Activated effector memory CD4-positive, alpha-beta T cell treated with anti-CD3 and anti-CD28 coated beads, Interleukin-2, amount 50 U/mL, for 16 hours (primary cell): ENCODE results near the gene FTO.
"Not testable (repeated sequence)": the region's sequence is repeated elsewhere in the genome, so short reads cannot be mapped to it uniquely, and the experiment has no call there.

Experiments used
- DNase-seq: peaks from one replicate; pipeline ENCODE4 v3.0.0-alpha.2; 2020

FTO gene

DNA sequence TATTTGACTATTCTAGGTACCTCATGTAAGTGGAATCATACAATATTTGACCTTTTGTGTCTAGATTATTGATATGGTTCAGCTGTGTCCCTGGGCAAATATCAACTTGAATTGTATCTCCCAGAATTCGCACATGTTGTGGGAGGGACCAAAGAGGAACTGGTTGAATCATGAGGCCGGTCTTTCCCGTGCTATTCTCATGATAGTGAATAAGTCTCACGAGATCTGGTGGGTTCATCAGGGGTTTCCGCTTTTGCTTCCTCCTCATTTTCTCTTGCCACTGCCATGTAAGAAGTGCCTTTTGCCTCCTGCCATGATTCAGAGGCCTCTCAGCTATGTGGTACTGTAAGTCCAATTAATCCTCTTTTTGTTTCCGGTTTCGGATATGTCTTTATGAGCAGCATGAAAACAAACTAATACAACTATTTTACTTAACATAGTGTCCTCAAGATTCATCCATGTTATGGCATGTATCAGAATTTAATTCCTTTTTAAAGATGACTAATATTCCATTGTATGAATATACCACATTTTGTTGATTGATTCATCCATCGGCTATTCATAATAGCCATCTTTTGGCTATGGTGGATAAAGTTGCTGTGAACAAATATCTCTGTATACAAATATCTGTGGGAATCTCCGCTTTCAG lies 129.1 kb downstream of the FTO start:
- no peak for DNase-seq

GRCh38 chr16:53836142-53836541 lies 132.2 kb downstream of the FTO start:
- no peak for DNase-seq

GRCh38 chr16:53836680-53837079 lies 132.7 kb downstream of the FTO start:
- DNase-seq, result no peak

DNA sequence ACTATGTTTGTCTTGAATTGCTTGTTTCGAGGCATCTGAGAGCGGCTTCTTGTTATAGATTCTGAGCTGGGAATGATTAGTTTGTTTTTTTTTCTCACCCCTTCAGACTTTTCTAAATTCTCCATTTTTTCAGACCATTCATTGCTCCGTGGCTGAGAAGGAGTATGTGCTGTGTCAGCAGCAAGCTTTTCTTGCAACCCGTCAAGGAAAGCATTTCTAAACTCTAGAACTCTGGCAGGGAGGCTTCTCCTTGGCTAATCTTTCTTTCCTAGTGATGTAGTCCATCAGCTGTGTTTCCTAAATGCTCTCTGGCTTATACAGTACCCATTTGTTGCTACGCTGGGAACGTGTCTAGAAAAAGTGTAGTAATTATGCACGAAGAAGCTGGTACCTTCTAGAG lies 133.5 kb downstream of the FTO start:
- no peak for DNase-seq

DNA sequence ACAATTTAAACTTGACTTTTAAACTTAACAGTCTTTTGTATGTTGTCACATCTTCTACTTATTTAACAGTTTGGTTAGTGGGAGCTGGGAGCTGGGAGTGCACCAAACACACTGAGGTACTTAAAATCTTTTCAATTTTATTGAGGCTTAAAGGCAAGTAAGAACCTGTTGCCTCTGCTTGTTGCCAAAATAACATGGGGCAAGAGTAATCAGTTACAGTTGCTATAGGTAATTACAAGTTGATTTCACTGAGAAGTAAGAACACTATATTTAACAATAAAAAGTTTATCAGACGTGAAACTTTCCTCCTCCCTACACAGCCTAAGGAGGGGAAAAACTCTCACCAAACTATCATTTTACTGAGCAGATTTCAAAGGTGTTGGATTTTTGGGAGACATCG lies 135.2 kb downstream of the FTO start:
- DNase-seq, result no peak

- DNase-seq, result no peak
These were observed 136.5 kb downstream of the FTO start for GRCh38 chr16:53840456-53840855.

GRCh38 chr16:53841884-53842283 lies 137.9 kb downstream of the FTO start:
- no peak for DNase-seq

DNA sequence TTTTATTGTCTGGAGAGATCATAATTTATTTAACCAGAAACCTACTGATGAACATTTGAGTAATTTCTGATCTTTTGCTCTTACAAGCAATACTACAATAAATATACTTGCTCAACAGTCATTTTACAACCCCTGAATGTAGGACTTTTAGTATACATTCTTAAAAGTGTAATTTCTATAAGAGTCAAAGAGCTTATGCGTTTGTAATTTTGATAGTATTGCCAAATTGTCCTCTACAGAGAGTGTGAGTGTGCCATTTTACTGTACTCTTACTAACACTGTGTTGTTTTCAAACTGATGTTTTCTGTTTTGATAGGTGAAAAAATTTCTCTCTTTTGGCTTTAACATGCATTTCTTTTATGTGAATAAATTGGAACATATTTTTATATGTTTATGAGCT lies 139.1 kb downstream of the FTO start:
- DNase-seq, result no peak

DNA sequence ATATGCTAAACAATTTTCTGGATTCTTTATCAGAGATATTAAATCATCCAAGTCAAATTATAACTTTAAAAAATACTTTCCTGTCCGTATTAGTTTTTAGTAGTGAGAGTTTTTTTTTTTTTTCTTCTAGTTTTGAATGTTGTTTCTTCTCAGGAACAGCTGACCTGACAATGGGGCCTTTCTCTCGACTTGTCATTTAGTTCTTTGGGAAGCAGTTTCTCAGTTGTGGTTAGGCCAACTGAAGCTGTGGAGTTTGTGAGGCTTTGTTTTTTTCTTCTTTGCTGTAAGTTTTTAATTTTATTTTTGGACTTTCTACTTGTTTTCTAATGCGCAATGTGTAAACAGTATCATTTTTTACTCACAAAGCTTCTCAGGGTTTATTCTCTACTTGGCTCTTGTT lies 140.8 kb downstream of the FTO start:
- DNase-seq, result no peak

DNA sequence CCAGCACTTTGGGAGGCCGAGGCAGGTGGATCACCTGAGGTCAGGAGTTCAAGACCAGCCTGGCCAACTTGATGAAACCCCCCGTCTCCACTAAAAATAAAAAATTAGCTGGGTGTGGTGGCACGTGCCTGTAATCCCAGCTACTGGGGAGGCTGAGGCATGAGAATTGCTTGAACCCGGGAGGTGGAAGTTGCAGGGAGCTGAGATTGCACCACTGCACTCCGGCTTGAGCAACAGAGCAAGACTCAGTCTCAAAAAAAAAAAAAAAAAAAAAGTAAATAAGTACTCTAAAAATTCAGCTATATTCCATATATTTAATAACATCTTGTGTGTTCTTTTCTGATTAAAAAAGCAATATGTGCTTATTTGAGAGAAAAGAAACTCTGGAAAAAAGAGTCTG lies 142.6 kb downstream of the FTO start:
- not testable (repeated sequence) for DNase-seq

GRCh38 chr16:53846971-53847370 lies 143.0 kb downstream of the FTO start:
- DNase-seq, result no peak

DNA sequence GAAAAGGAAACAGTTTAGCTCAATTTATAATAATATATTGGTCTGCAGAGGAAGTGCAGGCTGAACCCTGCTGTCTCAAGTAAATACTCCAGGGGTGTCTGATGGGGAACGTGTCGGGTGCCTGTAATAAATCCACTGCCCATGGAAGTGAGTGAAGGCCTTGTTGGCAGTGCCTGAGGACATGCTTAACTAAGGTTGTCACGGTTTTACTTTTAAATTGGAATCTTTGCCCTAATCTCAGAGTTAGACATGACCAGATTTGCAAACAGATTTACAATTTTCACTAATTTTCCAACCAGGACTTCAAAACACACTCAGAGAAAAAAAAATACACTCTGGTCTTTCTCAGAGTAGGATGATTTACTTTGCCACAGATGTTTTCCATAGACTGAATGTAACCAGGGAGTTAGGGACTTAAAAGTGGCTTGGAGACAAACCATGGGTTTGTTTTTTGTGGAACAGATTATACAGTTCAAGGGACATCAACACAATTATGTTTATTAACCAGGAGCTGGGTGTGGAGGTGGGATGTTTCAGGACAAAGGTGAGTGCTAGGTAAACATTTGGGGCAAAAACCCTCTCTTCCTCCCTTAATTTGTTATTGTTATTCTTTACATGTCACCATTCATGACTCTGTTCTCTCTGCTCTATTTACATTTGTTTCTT lies 144.5 kb downstream of the FTO start:
- DNase-seq, result no peak

- no peak for DNase-seq
These were observed 145.0 kb downstream of the FTO start for GRCh38 chr16:53848950-53849349.

GRCh38 chr16:53849585-53849984 lies 145.6 kb downstream of the FTO start:
- DNase-seq, result no peak

GRCh38 chr16:53849994-53850393 lies 146.0 kb downstream of the FTO start:
- no peak for DNase-seq

DNA sequence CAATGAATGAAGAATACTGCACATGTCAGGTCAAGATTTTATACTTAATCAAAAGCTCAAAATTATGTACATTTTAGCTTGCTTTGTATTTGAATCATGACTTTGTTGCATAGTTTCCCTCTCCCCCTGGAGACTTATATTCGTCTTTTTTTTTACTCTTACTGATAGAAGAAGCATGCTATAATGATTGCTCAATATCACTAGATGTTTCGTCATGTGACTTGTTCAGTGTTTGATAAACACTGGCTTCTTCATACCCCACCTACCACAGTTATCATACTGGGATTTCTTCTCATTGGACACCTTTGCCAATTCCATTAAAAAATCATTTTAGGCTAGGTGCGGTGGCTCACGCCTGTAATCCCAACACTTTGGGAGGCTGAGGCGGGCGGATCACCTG lies 148.7 kb downstream of the FTO start:
- no peak for DNase-seq

DNA sequence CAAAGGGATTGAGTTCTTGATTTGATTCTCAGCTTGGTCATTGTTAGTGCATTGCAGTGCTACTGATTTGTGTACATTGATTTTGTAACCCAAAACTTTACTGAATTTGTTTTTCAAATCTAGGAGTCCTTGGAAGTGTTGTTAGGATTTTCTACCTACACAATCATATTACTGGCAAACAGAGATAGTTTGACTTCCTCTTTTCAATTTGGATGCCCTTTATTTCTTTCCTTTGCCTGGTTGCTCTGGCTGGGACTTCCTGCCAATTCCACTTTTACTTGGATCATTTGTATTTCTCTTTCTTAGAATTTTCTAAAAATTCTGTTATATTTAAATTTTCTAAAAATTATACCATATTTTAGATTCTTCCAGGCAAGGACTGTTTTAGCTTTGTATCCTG lies 151.1 kb downstream of the FTO start:
- DNase-seq, result no peak

- DNase-seq, result no peak
These were observed 151.6 kb downstream of the FTO start for GRCh38 chr16:53855511-53855910.

- no peak for DNase-seq
These were observed 156.1 kb downstream of the FTO start for GRCh38 chr16:53859995-53860540.

- no peak for DNase-seq
These were observed 159.9 kb downstream of the FTO start for GRCh38 chr16:53863861-53864260.

- DNase-seq, result no peak
These were observed 161.0 kb downstream of the FTO start for GRCh38 chr16:53864819-53865493.

GRCh38 chr16:53865494-53865863 lies 161.5 kb downstream of the FTO start:
- no peak for DNase-seq

- DNase-seq, result no peak
These were observed 162.6 kb downstream of the FTO start for GRCh38 chr16:53866520-53866919.

DNA sequence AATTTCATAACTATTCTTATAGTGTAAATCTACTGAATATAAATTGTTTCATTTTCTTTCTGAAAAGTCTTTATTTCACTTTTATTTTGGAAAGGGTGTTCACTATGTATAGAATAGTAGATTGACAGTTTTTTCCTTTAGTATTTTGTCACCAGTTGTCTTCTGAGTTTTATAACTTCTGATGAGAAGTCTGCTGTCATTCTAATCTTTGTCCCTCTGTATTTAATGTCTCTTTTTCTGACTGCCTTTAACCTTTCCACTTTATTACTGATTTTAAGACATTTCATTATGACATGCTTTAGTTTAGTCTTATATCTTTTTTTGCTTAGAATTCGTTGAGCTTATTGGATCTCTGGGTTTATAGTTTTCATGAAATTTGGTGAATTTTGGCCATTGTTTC lies 166.9 kb downstream of the FTO start:
- DNase-seq, result no peak
